Measurements from ENCODE around the gene HSDL1. TPM values are rescaled to one million over a fixed set of nuclear protein-coding genes. Genes with fewer than 3 reads are reported as not detected.
"Not testable (repeated sequence)": the region's sequence is repeated elsewhere in the genome, so short reads cannot be mapped to it uniquely, and the experiment has no call there.

Gene HSDL1
- polyA plus RNA-seq, 1 donor = 60.2 TPM

DNA sequence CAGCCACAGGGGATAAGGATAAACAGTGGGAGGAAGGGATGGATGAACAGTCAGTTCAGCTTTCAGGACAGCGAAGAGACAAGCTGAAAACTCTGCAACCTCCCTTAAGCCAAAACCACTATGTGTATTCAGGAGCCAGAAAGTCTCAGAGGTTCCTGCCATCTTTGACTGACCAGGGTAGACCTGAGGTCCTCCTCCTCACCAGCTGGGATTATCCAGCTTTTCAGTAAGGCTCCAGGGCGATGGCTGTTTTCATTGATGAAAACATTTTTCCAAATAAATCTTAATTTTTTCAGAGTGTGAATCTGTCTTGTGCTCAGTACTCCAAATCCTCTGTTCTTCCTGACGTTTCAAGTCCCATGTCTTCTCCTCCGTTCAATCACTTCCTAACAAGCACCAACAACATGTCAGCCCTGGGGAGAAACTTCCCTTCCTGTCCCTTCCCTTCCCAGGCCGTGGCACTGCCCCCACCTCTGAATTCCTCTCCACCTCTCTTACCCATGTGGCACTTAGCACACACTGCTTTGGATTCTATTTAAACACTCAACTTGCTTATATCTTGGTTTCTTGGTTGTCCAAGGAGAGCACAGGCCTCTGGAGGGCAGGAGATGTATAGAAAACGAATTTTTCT lies 5.2 kb downstream of the HSDL1 start:
- no peak for DNase-seq

GRCh38 chr16:84138824-84139627 lies 6.0 kb downstream of the HSDL1 start:
- DNase-seq = no peak

GRCh38 chr16:84138500-84138823 lies 6.5 kb downstream of the HSDL1 start:
- DNase-seq = no peak

- no peak for DNase-seq
Observed at GRCh38 chr16:84137769-84138357, 7.1 kb downstream of the HSDL1 start.

- no peak for DNase-seq
Observed at GRCh38 chr16:84137287-84137686, 7.7 kb downstream of the HSDL1 start.

- no peak for DNase-seq
Observed at GRCh38 chr16:84136331-84137125, 8.4 kb downstream of the HSDL1 start.

- no peak for DNase-seq
Observed at GRCh38 chr16:84132527-84133285, 12.3 kb downstream of the HSDL1 start.

- no peak for DNase-seq
Observed at GRCh38 chr16:84131117-84131516, 13.9 kb downstream of the HSDL1 start.

DNA sequence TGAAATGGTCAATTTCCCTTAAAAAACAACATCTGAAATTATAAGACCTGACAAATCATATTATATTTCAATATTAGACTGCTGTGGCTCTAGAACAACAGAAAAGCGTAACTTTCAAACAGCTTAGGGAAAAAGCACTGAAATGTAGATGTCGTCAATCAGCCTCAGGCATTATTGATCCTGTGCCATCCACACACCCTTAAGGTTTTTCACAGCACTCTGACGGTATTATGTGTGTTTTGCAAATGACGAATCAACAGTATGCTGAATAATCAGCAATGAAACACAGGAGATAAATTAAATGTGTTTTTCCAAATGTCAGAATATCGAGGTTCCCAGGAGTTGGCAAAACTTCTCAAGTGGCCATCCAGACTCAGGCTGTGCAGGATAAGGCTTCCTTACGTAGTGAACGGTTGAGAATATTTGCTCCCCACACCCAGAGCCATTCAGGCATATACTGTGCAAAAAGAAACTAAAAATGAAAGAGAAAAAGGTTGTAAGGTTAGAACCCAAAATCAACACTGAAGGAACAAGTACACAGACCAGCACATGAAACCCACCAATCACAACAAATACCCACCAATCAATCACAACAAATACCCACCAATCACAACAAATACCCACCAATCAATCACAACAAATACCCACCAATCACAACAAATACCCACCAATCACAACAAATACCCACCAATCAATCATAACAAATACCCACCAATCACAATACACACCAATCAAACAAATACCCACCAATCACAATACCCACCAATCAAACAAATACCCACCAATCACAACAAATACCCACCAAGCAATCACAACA lies 20.5 kb downstream of the HSDL1 start:
- no peak for DNase-seq

GRCh38 chr16:84121007-84121406 lies 24.0 kb downstream of the HSDL1 start:
- no peak for DNase-seq

GRCh38 chr16:84120023-84120422 lies 25.0 kb downstream of the HSDL1 start:
- no peak for DNase-seq

DNA sequence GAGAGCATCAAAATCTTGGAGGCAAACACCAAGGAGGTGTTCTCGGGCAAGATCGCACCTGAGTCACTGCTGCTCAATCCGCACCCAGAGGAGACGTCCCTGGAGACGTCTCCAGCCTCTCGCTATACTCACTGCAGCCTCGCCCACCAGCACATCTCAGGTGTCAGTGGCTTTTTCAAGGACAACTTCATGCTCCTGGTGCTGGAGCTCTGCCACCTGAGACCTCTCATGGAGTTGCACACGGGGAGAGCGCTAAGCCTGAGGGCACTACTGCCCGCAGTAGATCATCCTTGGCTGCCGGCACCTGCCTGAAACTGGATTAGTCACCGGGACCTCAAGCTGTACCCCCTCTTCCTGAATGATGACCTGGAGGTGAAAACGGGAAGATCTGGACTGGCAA lies 25.6 kb downstream of the HSDL1 start:
- DNase-seq = no peak

- DNase-seq = not testable (repeated sequence)
Observed at GRCh38 chr16:84118315-84118714, 26.7 kb downstream of the HSDL1 start.

DNA sequence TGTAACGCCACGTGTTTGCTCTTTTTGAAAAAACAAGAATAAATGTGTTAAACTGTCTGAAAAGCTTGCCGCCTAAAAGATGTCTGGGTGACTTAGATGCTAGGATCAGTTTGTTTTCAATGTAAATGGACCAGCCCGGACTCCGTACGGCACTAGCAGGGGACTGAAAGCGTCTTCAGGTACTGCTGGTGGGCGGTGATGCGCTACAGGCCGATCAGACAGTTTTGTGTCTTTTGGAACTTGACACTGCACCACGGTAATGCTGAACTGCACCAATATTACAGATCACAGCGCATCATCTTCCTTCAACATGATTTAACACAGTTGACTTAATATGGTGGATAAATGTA lies 27.5 kb downstream of the HSDL1 start:
- peak; percentile 32 for DNase-seq

GRCh38 chr16:84116720-84117493 lies 28.1 kb downstream of the HSDL1 start, which contains the start of gene MBTPS1:
Gene MBTPS1 (minus strand): TSS chr16:84116942. CDS start chr16:84101783, 15,159 bp downstream.
- DNase-seq = peak; percentile 97

GRCh38 chr16:84115919-84116719 lies 28.9 kb downstream of the HSDL1 start:
- peak; percentile 32 for DNase-seq

- not testable (repeated sequence) for DNase-seq
Observed at GRCh38 chr16:84111949-84112348, 33.0 kb downstream of the HSDL1 start.

GRCh38 chr16:84111525-84111924 lies 33.5 kb downstream of the HSDL1 start:
- DNase-seq = no peak

GRCh38 chr16:84110527-84110926 lies 34.5 kb downstream of the HSDL1 start:
- DNase-seq = no peak

All from left kidney (tissue), 2 donors.